Astrocyte (in vitro differentiated cells and primary cell): ENCODE measurements around the gene RGS17. TPM values are rescaled to one million over a fixed set of nuclear protein-coding genes. Genes with fewer than 3 reads are reported as not detected.

Experiments used
- DNase-seq: peaks from one replicate; pipeline ENCODE4 v3.0.0-alpha.2; 2010; ENCODE audit warnings: low read depth
- FAIRE-seq: peaks from 2 replicates; lab custom pipeline; 2011; peaks lifted over from hg19 to GRCh38; lab: Jason Lieb, UNC
- H2AFZ ChIP-seq: 2 replicates; pipeline ENCODE4 v1.6.0; 2012; ENCODE audit warnings: low read depth, low read length, inconsistent platforms
- H3K27ac ChIP-seq: 2 replicates; pipeline ENCODE4 v1.5.1; 2011; ENCODE audit warnings: low read depth, low read length, inconsistent platforms
- H3K27me3 ChIP-seq: 2 replicates; pipeline ENCODE4 v1.6.0; 2011; ENCODE audit warnings: low read length, inconsistent platforms; ENCODE audit not compliant: insufficient read depth
- H3K36me3 ChIP-seq: 2 replicates; pipeline ENCODE4 v1.5.1; 2011; ENCODE audit warnings: low read length, inconsistent platforms; ENCODE audit not compliant: insufficient read depth
- H3K4me1 ChIP-seq: 2 replicates; pipeline ENCODE4 v1.5.1; 2011; ENCODE audit warnings: low read length, inconsistent platforms; ENCODE audit not compliant: insufficient read depth
- H3K4me2 ChIP-seq: 2 replicates; pipeline ENCODE4 v1.6.0; 2012; ENCODE audit warnings: low read length, inconsistent platforms
- H3K4me3 ChIP-seq: 2 replicates; pipeline ENCODE4 v1.5.1; 2011; ENCODE audit warnings: low read depth, mild to moderate bottlenecking, low read length, inconsistent platforms; ENCODE audit not compliant: insufficient read depth
- H3K79me2 ChIP-seq: 2 replicates; pipeline ENCODE4 v1.6.0; 2012; ENCODE audit warnings: mild to moderate bottlenecking, low read length, inconsistent platforms; ENCODE audit not compliant: insufficient read depth
- H3K9ac ChIP-seq: 2 replicates; pipeline ENCODE4 v1.6.0; 2012; ENCODE audit warnings: mild to moderate bottlenecking, low read length, inconsistent platforms
- H3K9me3 ChIP-seq: 2 replicates; pipeline ENCODE4 v1.5.1; 2012; ENCODE audit warnings: low read depth, mild to moderate bottlenecking, low read length, inconsistent platforms; ENCODE audit not compliant: insufficient read depth
- H4K20me1 ChIP-seq: 2 replicates; pipeline ENCODE4 v1.6.0; 2012; ENCODE audit warnings: low read length, inconsistent platforms; ENCODE audit not compliant: insufficient read depth
- H3K27ac Mint-ChIP-seq: one replicate; pipeline ENCODE4 v1.8.0; 2021; ENCODE audit warnings: mild to moderate bottlenecking, mixed read lengths; ENCODE audit not compliant: unreplicated experiment
- H3K27me3 Mint-ChIP-seq: one replicate; pipeline ENCODE4 v1.8.0; 2021; ENCODE audit warnings: low read depth, mixed read lengths; ENCODE audit not compliant: unreplicated experiment
- H3K36me3 Mint-ChIP-seq: one replicate; pipeline ENCODE4 v1.8.0; 2021; ENCODE audit warnings: low read depth, mixed read lengths; ENCODE audit not compliant: unreplicated experiment
- H3K4me1 Mint-ChIP-seq: one replicate; pipeline ENCODE4 v1.8.0; 2021; ENCODE audit warnings: low read depth, mixed read lengths; ENCODE audit not compliant: unreplicated experiment
- H3K4me3 Mint-ChIP-seq: one replicate; pipeline ENCODE4 v1.8.0; 2021; ENCODE audit warnings: mild to moderate bottlenecking, moderate library complexity, mixed read lengths; ENCODE audit not compliant: unreplicated experiment
- H3K9me3 Mint-ChIP-seq: one replicate; pipeline ENCODE4 v1.8.0; 2021; ENCODE audit warnings: mild to moderate bottlenecking, mixed read lengths; ENCODE audit not compliant: unreplicated experiment
- CTCF ChIP-seq: IDR thresholded peaks from 2 replicates; pipeline ENCODE4 v1.5.1; 2011; ENCODE audit warnings: low read depth, mild to moderate bottlenecking, inconsistent platforms, low read length, moderate library complexity; ENCODE audit not compliant: insufficient read depth
- EZH2 ChIP-seq: IDR thresholded peaks from 2 replicates; pipeline ENCODE4 v1.6.1; 2012; ENCODE audit warnings: mild to moderate bottlenecking, low read length, inconsistent platforms; ENCODE audit not compliant: insufficient read depth
- total RNA-seq: library from RNA; stranded (reverse); gene quantifications from 2 replicates; pipeline ENCODE4 v1.2.1, GENCODE V29; 2021

Gene RGS17
- total RNA-seq, 1 donor from 2014 or later: 3.4 TPM

- Histone ChIP-seq H4K20me1 (peaks cover 26% of the 10 kb centered on the region), H3K9ac (peak within 1 kb of the TSS; percentile 97), H3K4me2 (peak within 1 kb of the TSS; percentile 99), H3K36me3 (peaks cover 3% of the 10 kb centered on the region), H3K9me3 (no peaks in the 10 kb centered on the region), H3K27me3 (no peaks in the 10 kb centered on the region), H3K27ac (peak within 1 kb of the TSS; percentile 92), H3K79me2 (peaks cover 83% of the 10 kb centered on the region), H3K4me3 (peak within 1 kb of the TSS; percentile 94), H2AFZ (peak within 1 kb of the TSS; percentile 82), H3K4me1 (peaks cover 10% of the 10 kb centered on the region)
- Mint-ChIP-seq H3K27ac (peak within 1 kb of the TSS; percentile 96), H3K4me3 (peak within 1 kb of the TSS; percentile 96), H3K36me3 (no peaks in the 10 kb centered on the region), H3K9me3 (no peaks in the 10 kb centered on the region), H3K27me3 (no peaks in the 10 kb centered on the region), H3K4me1 (peaks cover 16% of the 10 kb centered on the region)
- DNase-seq (peak; percentile 92), FAIRE-seq (no peak)
- TF ChIP-seq EZH2: no peak
- TF ChIP-seq CTCF: no peak
These were observed 148.0 kb downstream of the RGS17 start, which contains the start of gene FBXO5 for GRCh38 chr6:152982904-152983636. Gene FBXO5, minus strand, starts transcription at chr6:152983041. Its CDS starts 82 bp downstream, at chr6:152982959.

GRCh38 chr6:152981989-152982903, 148.8 kb downstream of the RGS17 start:
- Mint-ChIP-seq H3K9me3 (no peaks in the 10 kb centered on the region), H3K36me3 (no peaks in the 10 kb centered on the region), H3K27me3 (no peaks in the 10 kb centered on the region), H3K4me1 (peaks cover 24% of the 10 kb centered on the region), H3K27ac (peak overlapping the region; percentile 70), H3K4me3 (peak overlapping the region; percentile 96)
- H3K9ac ChIP-seq: peak overlapping the region; percentile 90
- H4K20me1 ChIP-seq: peaks cover 32% of the 10 kb centered on the region
- H3K27ac ChIP-seq: peak overlapping the region; percentile 52
- H3K4me1 ChIP-seq: peaks cover 10% of the 10 kb centered on the region
- H3K9me3 ChIP-seq: no peaks in the 10 kb centered on the region
- TF ChIP-seq EZH2: no peak
- TF ChIP-seq CTCF: no peak
- no peaks in the 10 kb centered on the region for H3K27me3 ChIP-seq
- peak overlapping the region; percentile 92 for H3K4me2 ChIP-seq
- peak overlapping the region; percentile 94 for H3K4me3 ChIP-seq
- DNase-seq (no peak), FAIRE-seq (no peak)
- H2AFZ ChIP-seq: peak overlapping the region; percentile 13
- H3K36me3 ChIP-seq: peaks cover 3% of the 10 kb centered on the region
- peaks cover 91% of the 10 kb centered on the region for H3K79me2 ChIP-seq
